H1 (cell line): Measurements from ENCODE around the gene COX6A2. TPM values are rescaled to one million over a fixed set of nuclear protein-coding genes. Genes with fewer than 3 reads are reported as not detected.

Experiments used
- CTCF ChIA-PET: fragments of 300-600 bp; sonication (Branson Sonifier 250); formaldehyde crosslinking; loops from one replicate; lab custom pipeline; 2021; ENCODE audit not compliant: partially characterized antibody; lab: Charles Lee
- POLR2A ChIA-PET: fragments of 300-600 bp; sonication (Branson Sonifier 250); formaldehyde crosslinking; loops from one replicate; lab custom pipeline; 2021; ENCODE audit warnings: inconsistent platforms; ENCODE audit not compliant: partially characterized antibody; lab: Charles Lee
- DNase-seq, 2 experiments: peaks; one replicate each; pipeline versions ENCODE4 v3.0.0 to v3.0.0-alpha.2; 2010 to 2022; ENCODE audit warnings: low spot score in 2 of 2, low read depth in 1 of 2, mixed read lengths in 1 of 2
- FAIRE-seq: peaks from 2 replicates; lab custom pipeline; 2011; peaks lifted over from hg19 to GRCh38; lab: Jason Lieb, UNC
- H2AFZ ChIP-seq: 2 replicates; pipeline ENCODE4 v1.8.1; 2012; ENCODE audit warnings: low read length, inconsistent platforms
- H2AK5ac ChIP-seq: 2 replicates; pipeline ENCODE4 v1.6.1; 2013; ENCODE audit warnings: low read depth, low read length
- H2BK120ac ChIP-seq: replicated peaks from 2 replicates; pipeline ENCODE3; 2013; ENCODE audit warnings: low read depth, low read length, inconsistent platforms
- H2BK12ac ChIP-seq: 2 replicates; pipeline ENCODE4 v1.6.1; 2013; ENCODE audit warnings: low read depth, low read length
- H2BK15ac ChIP-seq: 2 replicates; pipeline ENCODE4 v1.6.1; 2013; ENCODE audit warnings: low read length
- H2BK20ac ChIP-seq: 2 replicates; pipeline ENCODE4 v1.6.1; 2013; ENCODE audit warnings: low read length
- H2BK5ac ChIP-seq: 2 replicates; pipeline ENCODE4 v1.6.1; 2013; ENCODE audit warnings: low read depth, low read length
- H3K14ac ChIP-seq: 2 replicates; pipeline ENCODE4 v1.6.1; 2013; ENCODE audit warnings: inconsistent platforms; ENCODE audit not compliant: insufficient read length
- H3K18ac ChIP-seq: 2 replicates; pipeline ENCODE4 v1.6.1; 2013; ENCODE audit warnings: low read length; ENCODE audit errors: extremely low read depth
- H3K23ac ChIP-seq: 2 replicates; pipeline ENCODE4 v1.6.1; 2013; ENCODE audit warnings: inconsistent platforms; ENCODE audit not compliant: insufficient read length
- H3K23me2 ChIP-seq: 2 replicates; pipeline ENCODE4 v1.6.1; 2013; ENCODE audit warnings: low read depth, low read length
- H3K27ac ChIP-seq: 2 replicates; pipeline ENCODE4 v1.6.1; 2011; ENCODE audit warnings: low read depth, low read length, inconsistent platforms
- H3K27me3 ChIP-seq, 4 experiments: replicated peaks in 1 of 4; 1 replicate in 1 of 4; 2 replicates in 3 of 4; pipeline versions ENCODE4 v1.6.1 to v1.8.1; 2011 to 2013; ENCODE audit warnings: low read length in 3 of 4, mild to moderate bottlenecking in 3 of 4, inconsistent platforms in 2 of 4, mixed read lengths in 2 of 4, moderate library complexity in 1 of 4; ENCODE audit not compliant: control insufficient read depth in 3 of 4, insufficient read depth in 3 of 4; ENCODE audit errors: extremely low read depth in 1 of 4
- H3K36me3 ChIP-seq, 4 experiments: 2 replicates each; pipeline versions ENCODE4 v1.6.1 to v1.8.1; 2011 to 2013; ENCODE audit warnings: mild to moderate bottlenecking in 4 of 4, low read length in 3 of 4, moderate library complexity in 2 of 4, control low read depth in 1 of 4, inconsistent platforms in 1 of 4; ENCODE audit not compliant: insufficient read depth in 4 of 4, control insufficient read depth in 2 of 4
- H3K4ac ChIP-seq: replicated peaks from 2 replicates; pipeline ENCODE3; 2013; ENCODE audit warnings: low read length, low read depth, mixed read lengths, inconsistent platforms; ENCODE audit not compliant: insufficient read length
- H3K4me1 ChIP-seq, 4 experiments: replicated peaks in 1 of 4; 1 replicate in 1 of 4; 2 replicates in 3 of 4; pipeline versions ENCODE4 v1.6.1 to v1.8.1; 2011 to 2013; ENCODE audit warnings: low read length in 3 of 4, inconsistent platforms in 2 of 4, mixed read lengths in 1 of 4; ENCODE audit not compliant: insufficient read depth in 4 of 4, control insufficient read depth in 3 of 4
- H3K4me2 ChIP-seq, 2 experiments: 2 replicates each; pipeline versions ENCODE4 v1.6.1 to v1.8.1; 2011 to 2013; ENCODE audit warnings: low read depth in 2 of 2, low read length in 2 of 2, control low read depth in 1 of 2, inconsistent platforms in 1 of 2, mild to moderate bottlenecking in 1 of 2; ENCODE audit not compliant: insufficient read depth in 1 of 2
- H3K4me3 ChIP-seq, 4 experiments: fragments of 200-600, 300-600 bp in 1 of 4; sonication (generic), shearing (Covaris generic), sonication (Bioruptor Twin) in 1 of 4; 2 replicates each; pipeline versions ENCODE4 v1.5.1 to v1.8.1; 2011 to 2016; ENCODE audit warnings: low read length in 4 of 4, low read depth in 3 of 4, control low read depth in 2 of 4, inconsistent platforms in 2 of 4, mild to moderate bottlenecking in 2 of 4, mixed read lengths in 1 of 4, moderate library complexity in 1 of 4; ENCODE audit not compliant: insufficient read depth in 2 of 4; ENCODE audit errors: extremely low read depth in 1 of 4
- H3K56ac ChIP-seq: replicated peaks from 2 replicates; pipeline ENCODE3; 2013; ENCODE audit warnings: low read depth, mild to moderate bottlenecking, mixed read lengths, low read length, inconsistent platforms; ENCODE audit not compliant: insufficient read length
- H3K79me1 ChIP-seq: 2 replicates; pipeline ENCODE4 v1.6.1; 2013; ENCODE audit warnings: low read depth, low read length, control low read depth
- H3K79me2 ChIP-seq, 2 experiments: 2 replicates each; pipeline versions ENCODE4 v1.6.1 to v1.8.1; 2012 to 2013; ENCODE audit warnings: low read length in 2 of 2, mild to moderate bottlenecking in 2 of 2, inconsistent platforms in 1 of 2; ENCODE audit not compliant: insufficient read depth in 2 of 2, control insufficient read depth in 1 of 2
- H3K9ac ChIP-seq, 4 experiments: replicated peaks in 1 of 4; 1 replicate in 1 of 4; 2 replicates in 3 of 4; pipeline versions ENCODE4 v1.6.1 to v1.8.1; 2011 to 2013; ENCODE audit warnings: low read depth in 3 of 4, low read length in 3 of 4, control low read depth in 2 of 4, mild to moderate bottlenecking in 2 of 4, moderate library complexity in 2 of 4, inconsistent platforms in 1 of 4; ENCODE audit errors: extremely low read depth in 1 of 4
- H3K9me3 ChIP-seq, 2 experiments: 2 replicates each; pipeline versions ENCODE4 v1.6.1 to v1.8.1; 2012 to 2013; ENCODE audit warnings: mild to moderate bottlenecking in 2 of 2, moderate library complexity in 2 of 2, control low read depth in 1 of 2, inconsistent platforms in 1 of 2, low read depth in 1 of 2, low read length in 1 of 2, mixed read lengths in 1 of 2; ENCODE audit not compliant: insufficient read depth in 2 of 2
- H4K20me1 ChIP-seq, 2 experiments: replicated peaks in 1 of 2; 2 replicates each; pipeline versions ENCODE3 to v1.8.1; 2011 to 2013; ENCODE audit warnings: inconsistent platforms in 2 of 2, low read length in 2 of 2, mild to moderate bottlenecking in 1 of 2; ENCODE audit not compliant: insufficient read depth in 2 of 2, control insufficient read depth in 1 of 2
- H4K5ac ChIP-seq: 2 replicates; pipeline ENCODE4 v1.6.1; 2013; ENCODE audit warnings: low read length, low read depth, mixed read lengths, inconsistent platforms; ENCODE audit not compliant: insufficient read length
- H4K8ac ChIP-seq: 2 replicates; pipeline ENCODE4 v1.8.0; 2013; ENCODE audit warnings: mild to moderate bottlenecking, moderate library complexity, low read length, inconsistent platforms; ENCODE audit not compliant: insufficient read depth; ENCODE audit errors: extremely low read depth
- H4K91ac ChIP-seq: replicated peaks from 2 replicates; pipeline ENCODE3; 2013; ENCODE audit warnings: low read length, mixed read lengths, inconsistent platforms; ENCODE audit not compliant: insufficient read length
- WGBS, 2 experiments: shearing (Covaris generic) in 1 of 2; methylation state at CpG; one replicate each; pipeline versions ENCODE4 v1.1.6 to v1.1.7; 2013 to 2015; ENCODE audit warnings: low lambda C conversion rate in 2 of 2, mixed read lengths in 2 of 2, inconsistent platforms in 1 of 2, low coverage in 1 of 2, missing lambda C conversion rate in 1 of 2; ENCODE audit not compliant: insufficient replicate concordance in 2 of 2, insufficient coverage in 1 of 2, insufficient read length in 1 of 2; ENCODE audit errors: extremely low coverage in 1 of 2, missing lambda C conversion rate in 1 of 2; 5-methylcytosine and 5-hydroxymethylcytosine counted together
- polyA plus RNA-seq, 7 experiments: library from polyadenylated mRNA; depleted of rRNA in 3 of 7; stranded (reverse) in 5 of 7; unstranded in 2 of 7; fragments of >200 nt in 5 of 7; fragments of 200-250 nt in 2 of 7; gene quantifications; 1 replicate in 5 of 7; 2 replicates in 1 of 7; 4 replicates in 1 of 7; pipeline versions ENCODE4 v1.2.1 to v1.2.3, GENCODE V29; 2011 to 2013; ENCODE audit warnings: missing spikeins in 2 of 7, mixed read lengths in 2 of 7
- total RNA-seq: library from RNA; stranded (reverse); fragmentation: NEBNext Ultra II Directional; extraction: Animal tissue kit (Norgen Biotek cat#: 25700); gene quantifications from 2 replicates; pipeline ENCODE4 v1.2.1, GENCODE V29; 2021

Gene COX6A2
- total and polyA plus RNA-seq, 2 of the 8 experiments (the other 6 are each of a cell fraction or from before 2014, with no cell fraction given), result 0.79 TPM; not detected in 1

- Histone ChIP-seq H2BK120ac (no peak overlapping the region), H4K20me1 (no peaks in the 10 kb centered on the region), H3K4me1 (peaks cover 0 to 5% (median 2%) of the 10 kb centered on the region in 4 experiments; a peak in 2 of 7 replicates), H3K56ac (no peak overlapping the region), H2BK12ac (no peak overlapping the region), H3K27me3 (no peaks in the 10 kb centered on the region), H4K91ac (no peak overlapping the region), H3K79me2 (no peaks in the 10 kb centered on the region), H3K4me2 (no peak overlapping the region), H3K27ac (no peak overlapping the region), H4K8ac (no peak overlapping the region), H3K4me3 (no peak overlapping the region), H2BK5ac (no peak overlapping the region; the same call in 1 of the 2 replicates), H3K79me1 (no peaks in the 10 kb centered on the region), H3K23ac (no peak overlapping the region), H3K36me3 (no peaks in the 10 kb centered on the region), H2AK5ac (no peak overlapping the region), H3K14ac (no peak overlapping the region), H3K9ac (no peak overlapping the region), H3K4ac (no peak overlapping the region), H2AFZ (no peak overlapping the region), H3K9me3 (no peaks in the 10 kb centered on the region), H2BK15ac (no peak overlapping the region), H2BK20ac (no peak overlapping the region), H4K5ac (no peak overlapping the region), H3K23me2 (no peaks in the 10 kb centered on the region), H3K18ac (no peak overlapping the region)
- DNase-seq, result no peak
- CTCF ChIA-PET, result interaction anchor here (1.4 kb wide), 1 partner anchor 16 kb away, joined by 3 read pairs; no protein-coding TSS in a partner anchor
- POLR2A ChIA-PET, result no interaction called here
- WGBS, 2 experiments, result 91% methylated on average over 16 of the region's 18 CpGs; no CpG with 5 or more reads in 1 of the 2 experiments
- no peak for FAIRE-seq
These were observed 31.0 kb downstream of the COX6A2 start for GRCh38 chr16:31397096-31397660.
